Measurements from ENCODE around the gene KLHL3. TPM values are rescaled to one million over a fixed set of nuclear protein-coding genes. Genes with fewer than 3 reads are reported as not detected.

KLHL3 gene
- total and polyA plus RNA-seq, 9 of the 15 experiments (the other 6 are each of a cell fraction or from before 2014, with no cell fraction given), result under 0.01 to 1.5 (median 0.22) TPM

DNA sequence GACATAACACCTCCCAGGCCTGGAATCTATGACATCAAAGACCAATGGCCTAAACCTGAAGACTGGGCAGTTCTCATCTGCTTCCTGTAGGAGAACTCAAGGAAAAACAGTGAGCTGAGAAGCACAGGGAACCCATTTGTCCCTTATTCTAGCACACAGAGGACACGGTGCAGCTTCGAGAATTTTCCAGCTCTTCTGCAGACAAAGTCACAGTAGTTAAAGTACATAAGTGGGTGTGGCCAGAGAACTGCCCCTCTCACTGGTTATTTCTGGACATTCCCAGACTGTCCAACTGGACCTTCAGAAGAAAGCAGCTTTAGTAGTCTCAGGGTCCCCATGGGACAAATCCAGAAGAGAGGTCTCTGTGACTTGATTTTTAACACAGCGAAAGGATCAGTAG, 114.6 kb downstream of the KLHL3 start:
- in situ Hi-C loops (cut with MboI) (no loop called here), intact Hi-C loops (cut with micrococcal nuclease) (loop anchor here (10.0 kb wide), 1 partner anchor 203 kb away; no protein-coding TSS in a partner anchor)
- no peak overlapping the region for H3K4me3 ChIP-seq
- peaks cover 0 to 22% of the 10 kb centered on the region in 2 experiments; a peak in 2 of 5 replicates for H3K27me3 ChIP-seq (ENCODE audit: control insufficient read depth in 2 of 2, insufficient read depth in 2 of 2, low read length in 2 of 2)
- ATAC-seq (no peak), FAIRE-seq (no peak), DNase-seq (ENCODE audit: extremely low read depth in 1 of 4, low spot score in 3 of 4) (no peak)
- WGBS (ENCODE audit: insufficient coverage, low coverage, missing lambda C conversion rate), result 3% methylated on average over 3 of the region's 3 CpGs
- no peak overlapping the region for H2AFZ ChIP-seq (ENCODE audit: low read depth, low read length)
- H3K9me1 ChIP-seq (ENCODE audit: control insufficient read depth, insufficient read depth, low read length), result no peaks in the 10 kb centered on the region
- H3K36me3 ChIP-seq (ENCODE audit: control insufficient read depth, insufficient read depth, low read length), result no peaks in the 10 kb centered on the region
- H4K20me1 ChIP-seq (replicated peaks; ENCODE audit: control insufficient read depth, insufficient read depth, low read length), result no peaks in the 10 kb centered on the region
- POLR2A ChIA-PET, result interaction anchor here (0.8 to 1.0 kb wide), 2 partner anchors 18 to 21 kb away, joined by 3 to 4 read pairs; no protein-coding TSS in a partner anchor
- H3K4me2 ChIP-seq (ENCODE audit: insufficient read depth, low read length), result no peak overlapping the region
- no peaks in the 10 kb centered on the region for H3K9me3 ChIP-seq (replicated peaks; ENCODE audit: control insufficient read depth, insufficient read depth, low read depth, low read length)
- CTCF ChIA-PET (ENCODE audit: low intra/inter-chr PET ratio), result no interaction called here
- TF ChIP-seq CC2D1A (IDR thresholded peaks at IDR 0.05) (no peak), HDAC1 (IDR thresholded peaks at IDR 0.05) (no peak), C11orf30 (IDR thresholded peaks at IDR 0.05; ENCODE audit: low read depth) (no peak), ZNF707 (CRISPR knock-in tag; conservative IDR thresholded peaks at IDR 0.05) (no peak), ZSCAN32 (CRISPR knock-in tag; IDR thresholded peaks at IDR 0.05) (no peak), ZSCAN29 (IDR thresholded peaks at IDR 0.05) (no peak), ETS1 (conservative IDR thresholded peaks at IDR 0.05; ENCODE audit: control insufficient read depth, low read depth, low read length) (no peak), RCOR1 (IDR thresholded peaks at IDR 0.05; ENCODE audit: borderline replicate concordance in 1 of 2, low read depth in 2 of 2, low read length in 2 of 2) (no peak), ZNF41 (CRISPR knock-in tag; conservative IDR thresholded peaks at IDR 0.05) (no peak), ELF2 (CRISPR knock-in tag; IDR thresholded peaks at IDR 0.05) (no peak), MYC (IDR thresholded peaks at IDR 0.05; ENCODE audit: low read depth, low read length) (no peak), MYC (CRISPR knock-in tag; IDR thresholded peaks at IDR 0.05; ENCODE audit: borderline replicate concordance, low read depth) (no peak), TEAD2 (tag; IDR thresholded peaks at IDR 0.05) (no peak)
- TF ChIP-seq, protein P1, sequence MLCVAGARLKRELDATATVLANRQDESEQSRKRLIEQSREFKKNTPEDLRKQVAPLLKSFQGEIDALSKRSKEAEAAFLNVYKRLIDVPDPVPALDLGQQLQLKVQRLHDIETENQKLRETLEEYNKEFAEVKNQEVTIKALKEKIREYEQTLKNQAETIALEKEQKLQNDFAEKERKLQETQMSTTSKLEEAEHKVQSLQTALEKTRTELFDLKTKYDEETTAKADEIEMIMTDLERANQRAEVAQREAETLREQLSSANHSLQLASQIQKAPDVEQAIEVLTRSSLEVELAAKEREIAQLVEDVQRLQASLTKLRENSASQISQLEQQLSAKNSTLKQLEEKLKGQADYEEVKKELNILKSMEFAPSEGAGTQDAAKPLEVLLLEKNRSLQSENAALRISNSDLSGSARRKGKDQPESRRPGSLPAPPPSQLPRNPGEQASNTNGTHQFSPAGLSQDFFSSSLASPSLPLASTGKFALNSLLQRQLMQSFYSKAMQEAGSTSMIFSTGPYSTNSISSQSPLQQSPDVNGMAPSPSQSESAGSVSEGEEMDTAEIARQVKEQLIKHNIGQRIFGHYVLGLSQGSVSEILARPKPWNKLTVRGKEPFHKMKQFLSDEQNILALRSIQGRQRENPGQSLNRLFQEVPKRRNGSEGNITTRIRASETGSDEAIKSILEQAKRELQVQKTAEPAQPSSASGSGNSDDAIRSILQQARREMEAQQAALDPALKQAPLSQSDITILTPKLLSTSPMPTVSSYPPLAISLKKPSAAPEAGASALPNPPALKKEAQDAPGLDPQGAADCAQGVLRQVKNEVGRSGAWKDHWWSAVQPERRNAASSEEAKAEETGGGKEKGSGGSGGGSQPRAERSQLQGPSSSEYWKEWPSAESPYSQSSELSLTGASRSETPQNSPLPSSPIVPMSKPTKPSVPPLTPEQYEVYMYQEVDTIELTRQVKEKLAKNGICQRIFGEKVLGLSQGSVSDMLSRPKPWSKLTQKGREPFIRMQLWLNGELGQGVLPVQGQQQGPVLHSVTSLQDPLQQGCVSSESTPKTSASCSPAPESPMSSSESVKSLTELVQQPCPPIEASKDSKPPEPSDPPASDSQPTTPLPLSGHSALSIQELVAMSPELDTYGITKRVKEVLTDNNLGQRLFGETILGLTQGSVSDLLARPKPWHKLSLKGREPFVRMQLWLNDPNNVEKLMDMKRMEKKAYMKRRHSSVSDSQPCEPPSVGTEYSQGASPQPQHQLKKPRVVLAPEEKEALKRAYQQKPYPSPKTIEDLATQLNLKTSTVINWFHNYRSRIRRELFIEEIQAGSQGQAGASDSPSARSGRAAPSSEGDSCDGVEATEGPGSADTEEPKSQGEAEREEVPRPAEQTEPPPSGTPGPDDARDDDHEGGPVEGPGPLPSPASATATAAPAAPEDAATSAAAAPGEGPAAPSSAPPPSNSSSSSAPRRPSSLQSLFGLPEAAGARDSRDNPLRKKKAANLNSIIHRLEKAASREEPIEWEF (CRISPR knock-in tag; IDR thresholded peaks at IDR 0.05), result no peak
- H3K4me1 ChIP-seq (replicated peaks in 1 of 2; ENCODE audit: control insufficient read depth in 2 of 2, insufficient read depth in 2 of 2, low read length in 2 of 2), result no peaks in the 10 kb centered on the region
- no peaks in the 10 kb centered on the region for H3K79me2 ChIP-seq (ENCODE audit: control insufficient read depth, insufficient read depth, low read length)
- no peak overlapping the region for H3K9ac ChIP-seq (ENCODE audit: insufficient read depth in 1 of 2, low read depth in 2 of 2, low read length in 2 of 2)
- H3K27ac ChIP-seq (ENCODE audit: extremely low read depth, low read depth, low read length), result no peak overlapping the region
- BruUV-seq (replicated peaks), result no TSS peak
